Thoracic aorta (tissue), 2 donors: ENCODE results near the gene PTPRJ. TPM values are rescaled to one million over a fixed set of nuclear protein-coding genes. Genes with fewer than 3 reads are reported as not detected.

Experiments used
- ATAC-seq: fragments of 150-250 bp; one replicate; pipeline ENCODE4 v1.8.0; 2017; ENCODE audit warnings: low read depth; ENCODE audit not compliant: insufficient number of reproducible peaks, low FRiP score
- DNase-seq: peaks from one replicate; pipeline ENCODE4 v3.0.0-alpha.2; 2020; ENCODE audit warnings: low spot score
- H3K27ac ChIP-seq, 2 donors: fragments of 200-600 bp; sonication (generic); 1 replicate in 1 of 2; 2 replicates in 1 of 2; pipeline ENCODE4 v1.5.1; 2016; ENCODE audit warnings: mild to moderate bottlenecking in 2 of 2, moderate library complexity in 2 of 2
- H3K27me3 ChIP-seq: fragments of 200-600 bp; sonication (generic); replicated peaks from 2 replicates; pipeline ENCODE4 v1.6.0; 2016; ENCODE audit warnings: mild to moderate bottlenecking; ENCODE audit not compliant: insufficient read depth
- H3K36me3 ChIP-seq: fragments of 200-600 bp; sonication (generic); one replicate; pipeline ENCODE4 v1.5.1; 2016
- H3K4me1 ChIP-seq, 2 donors: fragments of 200-600 bp; sonication (generic); 1 replicate in 1 of 2; 2 replicates in 1 of 2; pipeline versions ENCODE4 v1.5.1 to v1.6.0; 2016; ENCODE audit warnings: low read depth in 2 of 2, mild to moderate bottlenecking in 1 of 2; ENCODE audit not compliant: control insufficient read depth in 1 of 2
- H3K4me3 ChIP-seq: fragments of 200-600 bp; sonication (generic); 2 replicates; pipeline ENCODE4 v1.5.1; 2016; ENCODE audit warnings: mild to moderate bottlenecking
- H3K9me3 ChIP-seq: fragments of 200-600 bp; sonication (generic); 2 replicates; pipeline ENCODE4 v1.5.1; 2016
- CTCF ChIP-seq: fragments of 200-600 bp; sonication (generic); IDR thresholded peaks from one replicate; pipeline ENCODE4 v1.5.1; 2019; ENCODE audit warnings: antibody characterized with exemption
- total RNA-seq, 2 donors: library from RNA; depleted of rRNA; stranded (reverse); fragments of >200 nt; gene quantifications; one replicate each; pipeline versions ENCODE4 v1.1.0 to v1.2.3, GENCODE V29; 2016

Gene PTPRJ
- total RNA-seq, 2 donors from 2014 or later, result 20.4 to 20.9 TPM

- peaks cover 7 to 10% of the 10 kb centered on the region in 2 donors for H3K4me1 ChIP-seq
- H3K4me3 ChIP-seq, result peak overlapping the region; percentile 5
- ATAC-seq, result no peak
- no peak for TF ChIP-seq CTCF
- H3K36me3 ChIP-seq, result no peaks in the 10 kb centered on the region
- no peaks in the 10 kb centered on the region for H3K27me3 ChIP-seq
- no peak for DNase-seq
- H3K27ac ChIP-seq, result no peak overlapping the region
- H3K9me3 ChIP-seq, result no peaks in the 10 kb centered on the region
Observed at GRCh38 chr11:47983464-47984397, 3.4 kb downstream of the PTPRJ start.

DNA sequence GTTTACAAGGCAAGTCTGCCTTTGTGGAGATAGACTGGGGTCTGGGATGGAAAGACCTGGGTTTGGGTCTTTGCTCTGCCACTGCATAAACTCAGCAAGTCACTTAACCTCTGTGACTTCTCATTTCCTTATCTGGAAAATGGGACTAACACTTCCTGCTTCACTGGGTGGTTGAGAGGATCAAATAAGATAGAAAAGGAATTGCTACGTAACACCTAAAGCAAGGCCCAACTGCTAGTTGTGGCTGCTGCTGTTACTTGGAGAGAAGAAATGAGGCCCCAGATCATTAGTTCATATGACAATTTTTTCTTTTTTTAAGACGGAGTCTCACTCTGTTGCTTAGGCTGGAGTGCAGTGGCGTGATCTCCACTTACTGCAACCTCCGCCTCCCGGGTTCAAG, 5.9 kb downstream of the PTPRJ start:
- Histone ChIP-seq H3K27me3 (no peaks in the 10 kb centered on the region), H3K36me3 (no peaks in the 10 kb centered on the region), H3K27ac (no peak overlapping the region), H3K4me3 (no peak overlapping the region), H3K4me1 (peaks cover 14 to 23% of the 10 kb centered on the region in 2 donors), H3K9me3 (no peaks in the 10 kb centered on the region)
- no peak for TF ChIP-seq CTCF
- ATAC-seq (no peak), DNase-seq (no peak)

GRCh38 chr11:47986742-47987141, 6.4 kb downstream of the PTPRJ start:
- Histone ChIP-seq H3K9me3 (no peaks in the 10 kb centered on the region), H3K27me3 (no peaks in the 10 kb centered on the region), H3K4me3 (no peak overlapping the region), H3K4me1 (peaks cover 16 to 23% of the 10 kb centered on the region in 2 donors), H3K27ac (no peak overlapping the region), H3K36me3 (no peaks in the 10 kb centered on the region)
- no peak for ATAC-seq
- DNase-seq, result no peak
- TF ChIP-seq CTCF, result no peak

- no peak for DNase-seq
- no peak overlapping the region for H3K4me3 ChIP-seq
- no peaks in the 10 kb centered on the region for H3K36me3 ChIP-seq
- no peak for TF ChIP-seq CTCF
- no peak overlapping the region for H3K27ac ChIP-seq
- peaks cover 11 to 23% of the 10 kb centered on the region in 2 donors for H3K4me1 ChIP-seq
- H3K27me3 ChIP-seq, result no peaks in the 10 kb centered on the region
- no peaks in the 10 kb centered on the region for H3K9me3 ChIP-seq
- ATAC-seq, result no peak
Observed at GRCh38 chr11:47987310-47987709, 7.0 kb downstream of the PTPRJ start.

GRCh38 chr11:47987781-47988180, 7.4 kb downstream of the PTPRJ start:
- peaks cover 11 to 23% of the 10 kb centered on the region in 2 donors for H3K4me1 ChIP-seq
- no peak for TF ChIP-seq CTCF
- H3K36me3 ChIP-seq, result no peaks in the 10 kb centered on the region
- no peak overlapping the region for H3K27ac ChIP-seq
- H3K4me3 ChIP-seq, result no peak overlapping the region
- no peak for ATAC-seq
- H3K27me3 ChIP-seq, result no peaks in the 10 kb centered on the region
- H3K9me3 ChIP-seq, result no peaks in the 10 kb centered on the region
- DNase-seq, result no peak
